ENCODE data around the gene KASH5.

The KASH5 gene

GRCh38 chr19:49422407-49423070 lies 34.5 kb downstream of the KASH5 start:
- peak; percentile 15 for DNase-seq

DNA sequence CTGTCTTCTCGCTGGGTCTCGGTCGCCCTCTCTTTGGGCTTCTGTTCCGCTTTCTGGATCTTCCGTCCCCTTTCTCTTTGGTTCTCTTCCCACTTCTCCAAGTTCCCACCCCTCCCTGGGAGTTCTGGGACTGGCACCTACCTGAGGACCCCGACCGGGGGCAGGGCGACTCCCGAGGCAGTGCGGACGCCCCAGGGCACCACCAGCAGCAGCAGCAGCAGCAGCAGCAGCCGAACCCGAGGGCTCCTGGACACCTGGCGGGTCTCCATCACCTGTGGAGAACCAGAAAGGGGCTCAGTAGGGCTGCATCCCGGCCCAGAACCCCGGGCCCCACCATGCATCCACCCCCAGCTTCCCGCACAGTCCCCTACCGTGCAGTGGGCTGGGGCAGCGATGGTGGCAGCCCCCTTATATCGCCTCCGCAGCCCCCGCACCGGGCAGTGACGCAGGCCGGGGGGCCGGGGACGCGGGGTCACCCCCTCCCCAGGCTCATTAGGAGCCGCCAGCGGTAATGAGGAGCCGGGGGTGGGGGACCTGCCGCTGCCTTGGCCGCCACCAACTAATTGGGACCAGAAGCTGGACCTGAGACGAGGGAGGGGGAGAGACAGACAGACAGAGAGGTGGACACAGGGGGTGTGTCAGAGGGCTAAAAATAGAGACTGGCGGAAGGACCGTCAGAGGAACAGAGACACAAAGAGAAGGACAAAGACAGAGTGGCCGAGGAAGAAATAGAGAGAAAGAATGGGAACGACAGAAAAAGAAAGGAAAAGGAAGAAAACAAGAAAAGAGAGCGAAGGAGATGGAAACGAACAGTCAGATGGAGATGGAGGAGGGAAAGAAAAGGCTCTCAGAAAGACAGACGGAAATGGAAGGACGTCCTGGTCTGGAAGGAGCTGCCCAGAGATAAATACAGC lies 35.3 kb downstream of the KASH5 start, which contains the start of gene PTH2:
Gene PTH2, minus strand, starts transcription at position 371 of the 914 bp plus-strand sequence. Its CDS starts 102 bp downstream, at position 269.
- no peak for DNase-seq

DNA sequence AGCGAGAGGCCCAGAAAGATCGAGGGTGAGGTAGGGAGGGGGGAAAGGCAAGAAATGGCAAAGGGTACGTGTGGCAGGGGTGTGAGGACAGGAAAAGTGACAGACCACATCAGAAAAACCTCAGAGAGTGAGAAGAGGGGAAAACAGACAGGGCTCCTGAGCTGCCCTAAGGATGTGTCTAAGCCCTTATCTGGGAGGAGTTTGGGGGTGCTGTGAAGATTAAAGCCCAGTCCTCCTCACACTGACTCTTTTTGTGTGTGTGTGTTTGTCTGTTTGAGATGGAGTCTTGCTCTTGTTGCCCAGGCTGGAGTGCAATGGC lies 35.9 kb downstream of the KASH5 start:
- DNase-seq: no peak

DNA sequence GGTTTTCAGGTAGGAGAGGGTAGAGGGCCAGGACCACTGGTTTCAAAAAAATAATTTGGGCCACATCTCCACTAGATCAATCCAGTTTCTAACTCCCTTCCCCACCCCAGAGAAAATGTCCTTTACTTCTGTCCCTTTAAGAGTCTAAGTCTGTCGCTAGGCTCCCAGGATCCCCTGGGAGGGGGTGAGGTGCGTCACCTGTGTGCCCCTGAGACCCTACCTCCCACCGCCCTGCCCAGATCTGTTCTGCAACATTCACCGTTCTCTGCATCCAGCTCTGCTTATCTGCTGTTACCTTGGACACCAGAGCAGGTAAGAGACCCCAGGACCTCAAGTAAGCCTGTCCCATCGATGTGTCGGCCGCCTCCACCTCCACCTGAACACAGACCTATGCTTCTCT lies 37.1 kb downstream of the KASH5 start, which contains the start of gene GFY:
Gene GFY, plus strand, starts transcription at position 211 of the 400 bp plus-strand sequence. CDS start 1,043 bp downstream, outside the sequence.
- DNase-seq: no peak

- no peak for DNase-seq
These were observed 38.0 kb downstream of the KASH5 start for GRCh38 chr19:49425922-49426592.

GRCh38 chr19:49427339-49427738 lies 39.3 kb downstream of the KASH5 start:
- DNase-seq: no peak

- DNase-seq: no peak
These were observed 40.0 kb downstream of the KASH5 start for GRCh38 chr19:49427855-49428546.

- no peak for DNase-seq
These were observed 40.8 kb downstream of the KASH5 start for GRCh38 chr19:49428547-49429451.

GRCh38 chr19:49430172-49430677 lies 42.2 kb downstream of the KASH5 start:
- no peak for DNase-seq

- DNase-seq: no peak
These were observed 42.8 kb downstream of the KASH5 start for GRCh38 chr19:49430678-49431329.

- DNase-seq: no peak
These were observed 43.3 kb downstream of the KASH5 start for GRCh38 chr19:49431330-49431749.

- no peak for DNase-seq
These were observed 44.4 kb downstream of the KASH5 start for GRCh38 chr19:49432141-49433073.

GRCh38 chr19:49433240-49433901 lies 45.3 kb downstream of the KASH5 start:
- no peak for DNase-seq

DNA sequence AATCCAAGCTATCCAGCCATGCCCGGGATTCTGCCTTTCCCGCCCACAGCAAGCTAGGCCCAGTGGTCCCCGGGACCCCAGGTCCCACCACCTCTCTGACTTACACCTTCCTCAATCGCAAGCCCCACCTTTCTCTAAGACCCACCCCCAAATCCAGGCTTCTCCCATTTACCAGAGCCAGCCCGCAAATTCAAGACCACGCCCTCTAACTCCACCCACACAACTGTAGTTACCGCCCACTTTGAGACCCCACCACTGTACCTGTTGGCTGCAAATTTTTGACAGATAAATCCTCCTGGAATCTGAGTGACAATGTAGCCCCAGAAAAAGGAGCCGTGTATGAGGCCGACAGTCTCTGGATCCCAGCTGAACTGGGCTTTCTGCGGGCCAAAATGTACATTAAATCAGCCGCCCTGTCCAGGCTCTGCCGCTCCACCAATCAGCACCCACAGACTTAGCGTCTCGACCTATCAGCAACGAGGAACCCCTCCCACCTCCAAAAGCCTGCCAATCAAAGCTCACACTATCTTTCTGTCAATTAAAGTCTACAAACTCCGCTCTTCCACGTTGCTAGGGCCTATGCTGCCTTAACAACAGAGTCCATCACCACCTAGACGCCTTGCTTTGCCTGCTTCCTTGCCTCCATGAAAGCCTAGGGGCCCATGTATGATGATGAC lies 47.0 kb downstream of the KASH5 start:
- DNase-seq: no peak

- DNase-seq: no peak
These were observed 47.6 kb downstream of the KASH5 start for GRCh38 chr19:49435670-49436069.

DNA sequence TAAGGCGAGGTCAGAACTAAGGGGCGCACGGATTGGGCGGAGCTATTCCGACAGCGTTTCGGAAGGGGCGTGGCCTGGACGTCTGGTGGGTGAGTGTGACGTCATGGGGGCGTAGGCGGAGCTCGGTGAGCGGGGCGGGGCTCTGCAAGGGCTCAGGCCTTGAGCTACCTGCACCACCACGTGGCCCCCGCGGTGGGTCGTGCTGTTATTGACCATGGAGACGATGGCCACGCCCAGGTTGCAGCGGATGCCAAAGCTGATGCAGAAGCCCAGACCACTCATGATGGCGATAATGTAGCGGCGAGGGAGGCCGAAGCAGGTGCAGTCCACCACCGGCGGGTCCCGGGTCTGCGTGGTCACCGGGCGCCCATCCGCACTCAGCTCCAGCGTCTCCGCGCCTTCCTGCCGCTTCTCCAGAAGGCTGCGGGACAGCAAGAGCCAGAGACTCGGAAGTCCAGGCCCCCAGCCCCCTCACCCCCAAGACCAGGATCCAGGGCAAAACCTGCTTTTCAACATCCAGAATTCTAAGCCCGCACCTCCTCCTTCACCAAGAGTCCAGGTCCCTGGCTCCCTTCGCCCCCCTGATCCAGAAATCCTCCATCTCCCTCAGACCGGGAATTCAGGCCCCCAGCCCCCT lies 48.5 kb downstream of the KASH5 start:
- no peak for DNase-seq

DNA sequence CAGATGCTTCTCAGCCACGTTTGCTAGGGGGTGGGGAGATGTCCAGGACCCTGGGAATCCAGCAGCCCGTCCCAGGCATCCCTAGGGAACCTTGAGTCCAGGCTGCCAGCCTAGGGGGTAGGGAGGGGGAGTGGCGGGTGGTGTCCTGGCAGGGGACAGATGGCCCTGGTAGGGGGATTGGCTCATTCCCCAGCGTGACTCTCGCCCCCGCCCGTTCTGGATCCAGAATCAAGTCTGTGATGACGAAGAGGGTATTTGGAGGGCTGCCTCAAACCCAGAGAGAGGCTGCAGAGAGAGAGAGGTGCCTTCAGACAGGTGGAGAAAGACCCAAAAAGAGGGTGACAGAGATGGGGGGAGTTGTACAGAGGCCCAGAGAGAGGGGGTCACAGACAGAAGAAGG lies 49.2 kb downstream of the KASH5 start:
- no peak for DNase-seq

- no peak for DNase-seq
These were observed 50.2 kb downstream of the KASH5 start for GRCh38 chr19:49438261-49438660.
